GM12878 (cell line): ENCODE results near the gene CNIH2. TPM values are rescaled to one million over a fixed set of nuclear protein-coding genes. Genes with fewer than 3 reads are reported as not detected.

Source experiments
- ATAC-seq: fragments of 200-7000 bp; cut with Tn5 transposase; 3 replicates; pipeline ENCODE4 v1.9.1; 2020; ENCODE audit warnings: mild to moderate bottlenecking, moderate library complexity
- BruUV-seq: library from RNA; stranded (reverse); fragments of 400-500 nt; replicated peaks from 2 replicates; lab custom pipeline; 2021; lab: Mats Ljungman, UMichigan
- CTCF ChIA-PET: fragments of 300-600 bp; sonication (Branson Sonifier 250); formaldehyde crosslinking; extraction: SDS; loops from one replicate; lab custom pipeline; 2021; ENCODE audit warnings: inconsistent platforms; lab: Yijun Ruan, JAX
- POLR2A ChIA-PET: fragments of 350-600 bp; formaldehyde crosslinking; extraction: SDS; loops from one replicate; lab custom pipeline; 2021; ENCODE audit warnings: inconsistent platforms; lab: Charles Lee
- RAD21 ChIA-PET: fragments of 300-600 bp; sonication (Branson Sonifier 250); formaldehyde crosslinking; loops from one replicate; lab custom pipeline; 2023; ENCODE audit warnings: antibody characterized with exemption; ENCODE audit not compliant: unreplicated experiment; lab: Charles Lee
- SMC1A ChIA-PET: fragments of 300-600 bp; sonication (Branson Sonifier 250); formaldehyde crosslinking; loops from one replicate; lab custom pipeline; 2023; ENCODE audit not compliant: unreplicated experiment, uncharacterized antibody; lab: Charles Lee
- DNase-seq: peaks from one replicate; pipeline ENCODE4 v3.0.0-alpha.2; 2011; ENCODE audit warnings: low read depth, low spot score
- FAIRE-seq: peaks from 3 replicates; lab custom pipeline; 2011; peaks lifted over from hg19 to GRCh38; lab: Jason Lieb, UNC
- H2AFZ ChIP-seq: 2 replicates; pipeline ENCODE4 v1.6.0; 2011; ENCODE audit warnings: low read depth, low read length, control low read depth; ENCODE audit not compliant: control insufficient read depth
- H3K27ac ChIP-seq: 2 replicates; pipeline ENCODE4 v1.5.1; 2011; ENCODE audit warnings: control low read depth; ENCODE audit not compliant: control insufficient read depth, insufficient read depth
- H3K27me3 ChIP-seq, 2 experiments: replicated peaks in 1 of 2; 2 replicates each; pipeline versions ENCODE4 v1.6.0 to v1.6.1; 2011; ENCODE audit warnings: low read length in 1 of 2; ENCODE audit not compliant: control insufficient read depth in 2 of 2, insufficient read depth in 2 of 2
- H3K36me3 ChIP-seq, 2 experiments: 2 replicates each; pipeline ENCODE4 v1.5.1; 2011; ENCODE audit warnings: low read length in 1 of 2; ENCODE audit not compliant: control insufficient read depth in 2 of 2, insufficient read depth in 2 of 2
- H3K4me1 ChIP-seq: 2 replicates; pipeline ENCODE4 v1.6.1; 2011; ENCODE audit warnings: mild to moderate bottlenecking, low read length, moderate library complexity, mixed read lengths; ENCODE audit not compliant: control insufficient read depth, insufficient read depth
- H3K4me2 ChIP-seq: 2 replicates; pipeline ENCODE4 v1.6.0; 2011; ENCODE audit warnings: control low read depth; ENCODE audit not compliant: control insufficient read depth, insufficient read depth
- H3K4me3 ChIP-seq: fragments of 200-600 bp; sonication (generic); 2 replicates; pipeline ENCODE4 v1.5.1; 2016
- H3K79me2 ChIP-seq: 2 replicates; pipeline ENCODE4 v1.6.0; 2011; ENCODE audit warnings: low read length; ENCODE audit not compliant: control insufficient read depth, insufficient read depth
- H3K9ac ChIP-seq: 2 replicates; pipeline ENCODE4 v1.8.0; 2011; ENCODE audit warnings: low read length, control low read depth, mixed read lengths; ENCODE audit not compliant: control insufficient read depth, insufficient read depth
- H3K9me3 ChIP-seq: replicated peaks from 3 replicates; pipeline ENCODE4 v1.5.1; 2011; ENCODE audit warnings: mild to moderate bottlenecking, low read length; ENCODE audit not compliant: control insufficient read depth, insufficient read depth
- H4K20me1 ChIP-seq: 2 replicates; pipeline ENCODE4 v1.6.0; 2011; ENCODE audit not compliant: control insufficient read depth, insufficient read depth
- BACH1 ChIP-seq: fragments of 450-650 bp; IDR thresholded peaks from 2 replicates; pipeline ENCODE4 v1.6.1; 2017; ENCODE audit warnings: mild to moderate bottlenecking, borderline replicate concordance
- BRCA1 ChIP-seq: IDR thresholded peaks from 2 replicates; pipeline ENCODE4 v1.6.1; 2011; ENCODE audit warnings: low read depth, low read length, improper control_type of control experiment
- CBX3 ChIP-seq: fragments of 200-600 bp; sonication (generic); IDR thresholded peaks from 2 replicates; pipeline ENCODE4 v1.6.1; 2016; ENCODE audit warnings: low read depth, borderline replicate concordance
- CHD4 ChIP-seq: fragments of 200-600 bp; sonication (generic); IDR thresholded peaks from 2 replicates; pipeline ENCODE4 v1.6.1; 2016; ENCODE audit warnings: mild to moderate bottlenecking
- E2F4 ChIP-seq: IDR thresholded peaks from 2 replicates; pipeline ENCODE4 v1.6.1; 2012; ENCODE audit warnings: low read depth, low read length, improper control_type of control experiment
- GATAD2B ChIP-seq: fragments of 450-650 bp; conservative IDR thresholded peaks from 2 replicates; pipeline ENCODE4 v1.6.1; 2017; ENCODE audit warnings: low read depth, mild to moderate bottlenecking, moderate library complexity
- HCFC1 ChIP-seq: fragments of 150-350 bp; IDR thresholded peaks from 2 replicates; pipeline ENCODE4 v1.6.1; 2014; ENCODE audit warnings: low read length
- JUNB ChIP-seq: IDR thresholded peaks from 2 replicates; pipeline ENCODE4 v1.6.1; 2016; ENCODE audit warnings: antibody characterized with exemption, mild to moderate bottlenecking
- KDM1A ChIP-seq: fragments of 200-600 bp; sonication (generic); IDR thresholded peaks from 2 replicates; pipeline ENCODE4 v1.6.1; 2016; ENCODE audit warnings: borderline replicate concordance
- MYB ChIP-seq: fragments of 150-350 bp; IDR thresholded peaks from 2 replicates; pipeline ENCODE4 v1.6.1; 2014; ENCODE audit warnings: mild to moderate bottlenecking, low read depth, low read length, borderline replicate concordance
- NR2F1 ChIP-seq: fragments of 450-650 bp; conservative IDR thresholded peaks from 2 replicates; pipeline ENCODE4 v1.6.1; 2017; ENCODE audit warnings: mild to moderate bottlenecking
- NRF1 ChIP-seq: conservative IDR thresholded peaks from 2 replicates; pipeline ENCODE4 v1.6.1; 2011; ENCODE audit warnings: mild to moderate bottlenecking, low read depth, low read length, improper control_type of control experiment
- PBX3 ChIP-seq: IDR thresholded peaks from 2 replicates; pipeline ENCODE4 v1.6.1; 2011; ENCODE audit warnings: mild to moderate bottlenecking, low read depth, low read length, moderate library complexity; ENCODE audit not compliant: insufficient replicate concordance
- SKIL ChIP-seq: fragments of 450-650 bp; IDR thresholded peaks from 2 replicates; pipeline ENCODE4 v1.6.1; 2017; ENCODE audit warnings: mild to moderate bottlenecking, low read depth, inconsistent platforms; ENCODE audit not compliant: poor library complexity, severe bottlenecking
- SMAD5 ChIP-seq: IDR thresholded peaks from 2 replicates; pipeline ENCODE4 v1.6.1; 2016; ENCODE audit warnings: antibody characterized with exemption, low read depth
- WRNIP1 ChIP-seq: IDR thresholded peaks from 2 replicates; pipeline ENCODE4 v1.6.1; 2011; ENCODE audit warnings: low read depth, low read length, improper control_type of control experiment, borderline replicate concordance
- WGBS: methylation state at CpG from one replicate; pipeline ENCODE4 v1.1.6; 2016; ENCODE audit warnings: low lambda C conversion rate; ENCODE audit not compliant: insufficient replicate concordance, insufficient coverage; ENCODE audit errors: missing lambda C conversion rate; 5-methylcytosine and 5-hydroxymethylcytosine counted together
- in situ Hi-C: fragments of 300-500 bp; cut with MboI; formaldehyde crosslinking; loops from 9 replicates; pipeline ENCODE4 v1.14.3; 2018; ENCODE audit warnings: mixed read lengths
- intact Hi-C: fragments of 100-400 bp; cut with micrococcal nuclease; formaldehyde crosslinking; loops from one replicate; pipeline ENCODE4 v1.14.2; 2022; ENCODE audit not compliant: unreplicated experiment
- polyA plus RNA-seq, 11 experiments: library from polyadenylated mRNA; depleted of rRNA in 4 of 11; unstranded in 6 of 11; stranded (reverse) in 5 of 11; fragments of >200 nt; fragmentation: Nextera tagmentation in 4 of 11; fragmentation: Illumina TruSeq in 1 of 11; extraction: Ambion mirVana in 4 of 11; extraction: Trizol in 1 of 11; gene quantifications; 1 replicate in 1 of 11; 2 replicates in 10 of 11; pipeline versions ENCODE4 v1.2.1 to v1.2.3, GENCODE V29; 2011 to 2016; ENCODE audit warnings: inconsistent platforms in 2 of 11, missing spikeins in 2 of 11, low read depth in 1 of 11
- total RNA-seq, 4 experiments: library from RNA; depleted of rRNA in 3 of 4; stranded (reverse); fragments of >200 nt in 3 of 4; fragmentation: Illumina TruSeq in 1 of 4; extraction: Trizol in 1 of 4; gene quantifications; 2 replicates each; pipeline versions ENCODE4 v1.2.1 to v1.2.3, GENCODE V29; 2013 to 2021

The CNIH2 gene
- total and polyA plus RNA-seq, 10 of the 15 experiments (the other 5 are each of a cell fraction or from before 2014, with no cell fraction given): 0.07 to 1.3 (median 0.68) TPM; not detected in 2

GRCh38 chr11:66230156-66230555 is 47.8 kb upstream of the CNIH2 start (continued):
- no peak for TF ChIP-seq PBX3
- no peak for TF ChIP-seq BACH1
- no peak for TF ChIP-seq HCFC1
- TF ChIP-seq GATAD2B: no peak
- no peak for TF ChIP-seq SMAD5
- no peak for TF ChIP-seq JUNB
- no peak for TF ChIP-seq MYB
- no peak for TF ChIP-seq CHD4
- no peak for TF ChIP-seq BRCA1
- no peak for TF ChIP-seq NRF1
- TF ChIP-seq E2F4: no peak

- H2AFZ ChIP-seq: no peak overlapping the region
- intact Hi-C loops (no loop called here), in situ Hi-C loops (no loop called here)
- BruUV-seq: no TSS peak
- H3K79me2 ChIP-seq: no peaks in the 10 kb centered on the region
- H3K27ac ChIP-seq: no peak overlapping the region
- H3K4me2 ChIP-seq: no peak overlapping the region
- ATAC-seq (no peak), FAIRE-seq (no peak), DNase-seq (no peak)
- no peak for TF ChIP-seq WRNIP1
- no peak for TF ChIP-seq CHD4
- TF ChIP-seq KDM1A: no peak
- no peak for TF ChIP-seq CBX3
- TF ChIP-seq SKIL: no peak
- no peak for TF ChIP-seq NR2F1
- no peaks in the 10 kb centered on the region for H3K9me3 ChIP-seq
- H3K4me3 ChIP-seq: no peak overlapping the region
- ChIA-PET RAD21 (no interaction called here), CTCF (no interaction called here), SMC1A (no interaction called here), POLR2A (no interaction called here)
- 94% methylated on average over 14 of the region's 14 CpGs for WGBS
- H3K36me3 ChIP-seq: peaks cover 13 to 35% of the 10 kb centered on the region in 2 experiments; a peak in 3 of 4 replicates
- no peaks in the 10 kb centered on the region for H3K4me1 ChIP-seq
- H4K20me1 ChIP-seq: no peaks in the 10 kb centered on the region
- no peak overlapping the region for H3K9ac ChIP-seq
- H3K27me3 ChIP-seq: no peaks in the 10 kb centered on the region
Observed at GRCh38 chr11:66230978-66231377, 47.0 kb upstream of the CNIH2 start.
